Pulmonary artery endothelial cell (primary cell): ENCODE results near the gene ZRANB2. TPM values are rescaled to one million over a fixed set of nuclear protein-coding genes. Genes with fewer than 3 reads are reported as not detected.

Source experiments
- DNase-seq: peaks from one replicate; pipeline ENCODE4 v3.0.0-alpha.2; 2011; ENCODE audit warnings: low read depth, low spot score
- total RNA-seq: library from RNA; depleted of rRNA; stranded (reverse); fragments of >200 nt; gene quantifications from 2 replicates; pipeline ENCODE4 v1.2.3, GENCODE V29; 2014

Gene ZRANB2, protein sequence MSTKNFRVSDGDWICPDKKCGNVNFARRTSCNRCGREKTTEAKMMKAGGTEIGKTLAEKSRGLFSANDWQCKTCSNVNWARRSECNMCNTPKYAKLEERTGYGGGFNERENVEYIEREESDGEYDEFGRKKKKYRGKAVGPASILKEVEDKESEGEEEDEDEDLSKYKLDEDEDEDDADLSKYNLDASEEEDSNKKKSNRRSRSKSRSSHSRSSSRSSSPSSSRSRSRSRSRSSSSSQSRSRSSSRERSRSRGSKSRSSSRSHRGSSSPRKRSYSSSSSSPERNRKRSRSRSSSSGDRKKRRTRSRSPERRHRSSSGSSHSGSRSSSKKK
- total RNA-seq, result 43.2 and 44.9 TPM in 2 replicates

GRCh38 chr1:71080739-71081696 lies at the start of gene ZRANB2:
TSS of gene ZRANB2 (minus strand) at chr1:71081035. CDS start at chr1:71080995, 40 bp downstream.
- peak; percentile 84 for DNase-seq

DNA sequence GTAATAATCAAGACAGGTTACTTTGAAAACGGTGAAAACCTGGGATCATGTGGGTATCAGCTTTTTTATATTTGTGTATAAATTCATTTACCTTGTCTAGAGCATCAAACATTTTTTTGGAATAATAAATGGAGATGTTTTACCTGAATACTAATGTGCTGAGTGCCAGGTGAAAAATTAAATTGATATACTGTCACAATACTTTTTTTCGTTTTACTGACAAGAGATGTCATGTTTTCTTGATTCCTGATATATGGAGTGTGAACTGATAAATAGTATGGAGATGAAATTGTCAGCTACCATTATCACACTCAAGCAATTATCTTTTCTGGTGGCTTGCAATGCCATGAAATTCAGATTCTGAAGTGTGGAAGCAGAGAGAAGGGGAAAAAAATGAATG lies 47.2 kb upstream of the ZRANB2 start:
- DNase-seq, result no peak

GRCh38 chr1:71118086-71118485 lies 37.3 kb upstream of the ZRANB2 start:
- no peak for DNase-seq

- DNase-seq, result no peak
Measured at GRCh38 chr1:71116729-71117128, 35.9 kb upstream of the ZRANB2 start.

GRCh38 chr1:71106658-71107322 lies 26.0 kb upstream of the ZRANB2 start:
- no peak for DNase-seq

DNA sequence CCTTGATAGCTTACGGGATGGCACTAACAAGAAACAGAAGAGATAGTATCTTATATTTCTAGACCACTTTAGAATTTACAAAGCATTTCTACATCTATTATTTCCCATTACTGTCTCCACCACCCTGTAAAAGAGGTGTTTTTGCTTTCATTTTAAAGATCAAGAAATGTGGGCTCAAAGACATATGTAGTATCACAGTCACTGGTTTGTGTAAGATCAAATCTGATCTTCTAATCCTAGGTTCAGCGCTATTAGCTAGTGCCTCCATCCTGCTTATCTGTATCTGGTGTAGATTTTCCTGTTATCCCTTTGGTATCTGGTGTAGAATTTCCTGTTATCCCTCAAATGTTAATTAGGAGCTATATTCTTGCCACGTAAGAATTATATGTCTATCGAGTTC lies 23.6 kb upstream of the ZRANB2 start:
- no peak for DNase-seq

DNA sequence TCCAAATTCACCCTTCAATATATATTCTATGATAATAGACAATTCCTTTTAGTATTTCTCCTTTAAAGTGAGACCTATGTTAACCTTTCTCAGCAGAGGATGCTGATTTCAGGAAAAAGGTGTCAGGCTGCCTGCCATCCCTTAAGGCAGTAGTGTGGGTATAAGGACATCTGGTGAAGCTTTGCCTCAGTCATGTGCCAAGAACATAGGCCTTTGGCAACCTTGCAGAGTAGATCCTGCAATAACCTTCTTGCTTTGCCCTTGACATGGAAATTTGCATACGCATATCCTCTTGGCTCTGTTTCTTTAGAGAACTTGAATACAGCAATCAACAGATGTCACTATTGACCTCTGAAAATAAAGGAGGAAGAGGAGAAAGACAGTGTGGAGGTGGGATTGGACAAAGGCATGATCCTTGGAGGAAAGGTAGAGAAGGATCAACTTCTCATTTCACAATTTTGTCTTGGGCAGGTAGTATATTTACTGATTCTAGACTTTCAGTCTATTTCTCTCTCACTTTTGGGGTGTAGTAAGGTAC lies 21.1 kb upstream of the ZRANB2 start:
- DNase-seq, result no peak

- DNase-seq, result no peak
Measured at GRCh38 chr1:71097428-71097827, 16.6 kb upstream of the ZRANB2 start.

GRCh38 chr1:71094913-71095312 lies 14.1 kb upstream of the ZRANB2 start:
- DNase-seq, result no peak

DNA sequence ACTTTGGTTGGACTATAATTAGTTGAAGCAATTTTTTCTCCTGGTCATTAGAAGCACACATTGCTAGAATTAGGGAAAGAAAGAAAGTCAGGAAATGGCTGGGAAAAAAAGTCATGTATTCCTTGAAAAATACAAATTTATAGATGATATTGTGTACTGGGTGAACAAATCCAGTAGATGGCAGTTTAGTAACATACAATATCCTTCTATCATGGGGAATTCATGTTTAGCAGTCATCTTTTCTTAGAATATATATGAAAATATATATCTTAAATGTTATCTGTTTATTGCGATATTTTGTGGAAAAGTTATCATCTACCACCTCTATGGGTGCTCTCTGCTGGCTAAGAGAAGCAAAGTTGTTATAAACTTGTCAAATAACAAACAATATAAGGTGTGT lies 13.1 kb upstream of the ZRANB2 start:
- DNase-seq, result no peak

GRCh38 chr1:71089536-71090270 lies 8.9 kb upstream of the ZRANB2 start:
- DNase-seq, result peak; percentile 20

DNA sequence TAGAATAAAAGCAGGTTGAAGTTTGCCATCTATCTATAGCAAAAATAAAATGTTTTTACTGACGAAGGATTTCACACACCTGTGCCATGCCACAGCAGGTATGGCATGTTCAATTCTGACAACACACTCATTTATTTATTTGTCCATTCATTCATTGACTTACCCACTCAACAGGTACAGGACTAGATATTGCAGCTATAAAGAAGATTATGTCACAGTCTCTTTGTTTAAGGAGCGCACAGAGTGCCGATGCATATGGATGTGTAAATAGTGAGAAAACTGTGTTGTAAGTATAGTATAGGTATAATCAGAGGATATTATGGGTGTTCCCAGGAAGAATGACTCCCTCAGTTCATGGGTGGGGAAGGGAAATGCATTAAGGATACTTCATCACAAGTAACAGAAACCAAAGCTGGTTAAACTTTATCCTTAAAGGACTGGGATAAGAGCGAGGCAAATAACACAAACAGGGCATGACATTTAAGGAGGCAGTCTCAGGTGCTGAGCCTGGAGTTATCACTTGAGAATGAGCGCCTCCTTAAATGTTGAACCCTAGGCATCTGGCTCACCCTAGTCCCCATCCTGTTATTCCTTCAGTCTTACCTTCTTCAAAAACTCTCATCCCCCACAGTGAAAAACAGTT lies 7.9 kb upstream of the ZRANB2 start:
- no peak for DNase-seq

DNA sequence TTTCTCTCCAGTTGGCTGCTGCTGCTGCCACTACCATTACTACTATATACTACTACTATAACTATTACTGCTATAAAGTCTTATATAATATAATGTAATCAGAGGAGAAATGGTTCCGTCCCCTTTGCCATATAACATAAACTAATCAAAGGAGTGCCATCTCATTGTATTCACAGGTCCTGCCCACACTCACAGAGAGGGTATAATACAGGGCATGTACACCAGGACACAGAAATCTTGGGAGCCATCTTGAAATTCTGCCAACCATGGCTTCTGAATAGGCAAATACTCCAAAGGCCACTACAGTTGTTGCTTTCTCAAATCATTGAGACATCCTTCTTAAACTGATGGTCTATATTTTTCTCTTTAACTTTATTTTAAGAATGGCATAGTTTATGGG lies 6.9 kb upstream of the ZRANB2 start:
- DNase-seq, result no peak

- DNase-seq, result no peak
Measured at GRCh38 chr1:71087060-71087459, 6.2 kb upstream of the ZRANB2 start.

DNA sequence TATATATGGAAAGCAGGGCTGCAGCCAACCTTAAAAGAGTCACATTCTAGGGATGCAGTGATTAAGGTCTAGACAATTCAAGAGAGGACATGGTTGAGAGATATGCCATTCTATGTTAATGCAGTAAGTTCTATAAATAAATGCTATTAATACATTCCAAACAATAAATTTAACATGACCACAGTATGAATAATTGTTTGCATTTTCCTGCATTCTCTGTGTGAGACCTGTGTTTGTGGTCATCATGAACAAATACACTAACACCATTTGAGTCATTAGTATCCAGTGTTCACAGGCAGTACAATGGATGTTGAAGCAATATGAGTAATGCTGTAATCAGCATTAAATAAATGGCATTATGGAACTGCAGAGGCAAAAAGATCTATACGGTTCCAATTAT lies 5.5 kb upstream of the ZRANB2 start:
- DNase-seq, result no peak

GRCh38 chr1:71083271-71083670 lies 2.4 kb upstream of the ZRANB2 start:
- no peak for DNase-seq

GRCh38 chr1:71081697-71082080 lies 854 bp upstream of the ZRANB2 start:
- DNase-seq, result no peak

DNA sequence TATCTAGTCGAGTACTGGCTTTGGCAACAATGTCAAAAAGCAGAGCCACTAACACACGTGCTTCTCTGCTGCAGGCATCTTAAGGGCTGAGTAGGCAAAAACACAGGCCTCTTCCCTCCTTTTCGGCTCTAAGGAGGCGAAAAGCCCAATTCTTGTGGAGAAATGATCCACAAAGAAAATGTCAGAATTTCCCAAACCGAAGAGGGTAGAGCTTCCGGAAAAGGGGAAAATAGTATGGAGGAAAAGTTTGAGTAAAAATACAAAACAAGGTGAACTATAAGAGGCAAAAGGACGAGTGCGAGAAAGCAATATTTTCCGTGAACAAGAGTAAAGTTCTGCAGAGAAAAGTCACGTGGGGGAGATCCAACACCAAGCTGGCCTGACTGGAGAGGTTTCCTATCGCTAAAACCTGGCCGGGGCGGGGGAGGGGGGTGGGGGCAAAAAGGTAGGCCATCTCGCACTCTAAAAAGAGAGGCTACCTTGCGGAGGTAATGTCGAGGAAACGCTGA lies 551 bp downstream of the ZRANB2 start:
- DNase-seq, result no peak

DNA sequence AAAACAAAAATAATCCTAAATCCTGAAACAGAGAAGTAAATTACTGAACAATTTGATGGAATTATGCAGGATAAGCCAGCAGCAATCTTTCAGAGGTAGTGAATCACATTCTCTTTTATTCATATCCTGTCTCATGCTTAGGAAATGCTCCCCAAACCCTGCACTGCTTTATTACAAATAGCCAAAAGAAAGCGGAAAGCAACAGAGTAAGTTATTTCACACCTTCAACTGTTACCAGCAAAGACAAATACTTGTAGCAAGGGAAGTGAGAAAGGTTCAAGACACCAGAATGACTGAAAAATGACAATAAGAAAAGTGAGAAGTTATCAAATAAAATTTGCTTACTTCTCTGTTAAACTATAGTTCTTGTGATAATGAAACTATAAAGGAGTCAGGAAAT lies 6.2 kb downstream of the ZRANB2 start:
- peak; percentile 24 for DNase-seq

DNA sequence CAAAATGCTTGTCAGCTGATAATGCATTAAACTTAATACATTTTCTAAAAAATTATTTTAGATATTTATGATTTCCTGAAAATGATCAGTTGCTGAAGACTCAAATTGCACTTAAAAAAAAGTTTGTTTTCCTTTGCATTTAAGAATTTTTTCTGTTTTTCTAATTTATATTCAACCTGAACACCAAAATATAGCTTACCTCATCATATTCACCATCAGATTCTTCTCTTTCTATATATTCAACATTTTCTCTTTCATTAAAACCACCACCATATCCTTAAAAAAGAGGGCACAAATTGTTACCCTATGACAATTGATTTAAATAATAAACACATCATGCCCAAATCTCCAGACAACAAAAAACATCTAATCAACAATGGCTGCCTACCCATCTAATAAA lies 8.6 kb downstream of the ZRANB2 start:
- DNase-seq, result no peak
